Measurements from ENCODE around the gene RHCG.

Gene RHCG

GRCh38 chr15:89428246-89428645 is 68.1 kb downstream of the RHCG start:
- H3K4me3 Mint-ChIP-seq, result no peak overlapping the region
- no peaks in the 10 kb centered on the region for H3K9me3 Mint-ChIP-seq
- peaks cover 40% of the 10 kb centered on the region for H3K27me3 Mint-ChIP-seq
- H3K27ac Mint-ChIP-seq (ENCODE audit: low read depth), result no peak overlapping the region
- ATAC-seq (replicated peaks; ENCODE audit: extremely low read depth, poor library complexity, severe bottlenecking), result no peak
- DNase-seq (ENCODE audit: low spot score in 2 of 2), result no peak
- H3K4me1 Mint-ChIP-seq, result peaks cover 10% of the 10 kb centered on the region
- H3K36me3 Mint-ChIP-seq (ENCODE audit: insufficient read depth), result peaks cover 1% of the 10 kb centered on the region

- no peak overlapping the region for H3K4me3 Mint-ChIP-seq
- no peaks in the 10 kb centered on the region for H3K9me3 Mint-ChIP-seq
- DNase-seq (ENCODE audit: low spot score in 2 of 2), result no peak
- peaks cover 42% of the 10 kb centered on the region for H3K27me3 Mint-ChIP-seq
- no peak overlapping the region for H3K27ac Mint-ChIP-seq (ENCODE audit: low read depth)
- no peak for ATAC-seq (replicated peaks; ENCODE audit: extremely low read depth, poor library complexity, severe bottlenecking)
- H3K4me1 Mint-ChIP-seq, result peaks cover 10% of the 10 kb centered on the region
- H3K36me3 Mint-ChIP-seq (ENCODE audit: insufficient read depth), result peaks cover 1% of the 10 kb centered on the region
These were observed 69.9 kb downstream of the RHCG start for GRCh38 chr15:89426500-89426899.

GRCh38 chr15:89423981-89424380 is 72.4 kb downstream of the RHCG start:
- Mint-ChIP-seq H3K36me3 (ENCODE audit: insufficient read depth) (peaks cover 1% of the 10 kb centered on the region), H3K27me3 (peaks cover 53% of the 10 kb centered on the region), H3K27ac (ENCODE audit: low read depth) (no peak overlapping the region), H3K4me1 (no peaks in the 10 kb centered on the region), H3K9me3 (no peaks in the 10 kb centered on the region), H3K4me3 (no peak overlapping the region)
- DNase-seq (ENCODE audit: low spot score in 2 of 2) (no peak), ATAC-seq (replicated peaks; ENCODE audit: extremely low read depth, poor library complexity, severe bottlenecking) (no peak)
